Pancreas (tissue), 10 donors: ENCODE data around the gene HLA-A. TPM values are rescaled to one million over a fixed set of nuclear protein-coding genes. Genes with fewer than 3 reads are reported as not detected.

Experiments used
- ATAC-seq, 4 donors: fragments of 200-7000 bp; cut with Tn5 transposase; one replicate each; pipeline versions ENCODE4 v1.8.0 to v1.9.1; 2020; ENCODE audit warnings: mild to moderate bottlenecking in 4 of 4, moderate library complexity in 4 of 4
- DNase-seq, 6 donors: peaks; one replicate each; pipeline ENCODE4 v3.0.0-alpha.2; 2020
- FAIRE-seq: peaks from 2 replicates; lab custom pipeline; 2012; peaks lifted over from hg19 to GRCh38; lab: Jason Lieb, UNC
- H3K27ac ChIP-seq, 4 donors: fragments of 200-600 bp; sonication (generic); 1 replicate in 3 of 4; 2 replicates in 1 of 4; pipeline versions ENCODE4 v1.5.0 to v1.8.0; 2020
- H3K27me3 ChIP-seq, 4 donors: fragments of 200-600 bp; one replicate each; pipeline ENCODE4 v1.8.0; 2021
- H3K36me3 ChIP-seq, 3 donors: fragments of 200-600 bp; sonication (generic) in 1 of 3; one replicate each; pipeline versions ENCODE4 v1.5.0 to v1.8.0; 2020 to 2021
- H3K4me1 ChIP-seq, 3 donors: fragments of 200-600 bp; one replicate each; pipeline ENCODE4 v1.8.0; 2021
- H3K4me3 ChIP-seq, 4 donors: fragments of 200-600 bp; sonication (generic) in 2 of 4; one replicate each; pipeline versions ENCODE4 v1.5.0 to v1.8.0; 2020 to 2021
- H3K9me3 ChIP-seq, 4 donors: fragments of 200-600 bp; one replicate each; pipeline ENCODE4 v1.8.0; 2021
- WGBS, 2 donors: extraction: QIAGEN DNeasy Blood & Tissue Kit; methylation state at CpG; one replicate each; pipeline ENCODE4 v1.1.7; 2013; 5-methylcytosine and 5-hydroxymethylcytosine counted together
- intact Hi-C, 3 donors: fragments of 100-400 bp; cut with DNase I; formaldehyde crosslinking; loops; one replicate each; pipeline versions ENCODE4 v1.11.1 to v1.14.2; 2022
- polyA plus RNA-seq, 2 donors: library from polyadenylated mRNA; stranded (reverse); fragments of 200-250 nt; gene quantifications; one replicate each; pipeline ENCODE4 v1.2.3, GENCODE V29; 2013
- total RNA-seq, 6 donors: library from RNA; stranded (reverse); fragmentation: NEBNext Ultra II Directional in 4 of 6; extraction: Animal tissue kit (Norgen Biotek cat#: 25700) in 4 of 6; gene quantifications; one replicate each; pipeline versions ENCODE4 v1.2.1 to v1.2.4, GENCODE V29; 2021 to 2023
- TF ChIP-seq, protein P1 (sequence below), 4 donors: fragments of 200-600 bp; sonication (generic) in 3 of 4; IDR thresholded peaks; one replicate each; pipeline versions ENCODE4 v1.5.0 to v1.8.0; 2021; ENCODE audit warnings: antibody characterized with exemption in 4 of 4
- donor health status: healthy with polysubstance abuse.
- donor health status: DM: no; HTN: no; CAD: no; lungs with moderate emphysema.
- donor health status: DM: no; HTN: no; CAD: no.
- donor health status: control.
- donor health status: control.
- donor health status: Bipolar disorder and iron deficiency.
- donor health status: DM: yes; HTN: yes; CAD: no.
- donor health status: DM: no; HTN: no; CAD: no.
- donor health status: DM: no; HTN: no; CAD: no.
- donor health status: DM: yes; HTN: yes; CAD: no.

The HLA-A gene
- total and polyA plus RNA-seq, 8 donors, result 63.7 to 374 (median 153) TPM

DNA sequence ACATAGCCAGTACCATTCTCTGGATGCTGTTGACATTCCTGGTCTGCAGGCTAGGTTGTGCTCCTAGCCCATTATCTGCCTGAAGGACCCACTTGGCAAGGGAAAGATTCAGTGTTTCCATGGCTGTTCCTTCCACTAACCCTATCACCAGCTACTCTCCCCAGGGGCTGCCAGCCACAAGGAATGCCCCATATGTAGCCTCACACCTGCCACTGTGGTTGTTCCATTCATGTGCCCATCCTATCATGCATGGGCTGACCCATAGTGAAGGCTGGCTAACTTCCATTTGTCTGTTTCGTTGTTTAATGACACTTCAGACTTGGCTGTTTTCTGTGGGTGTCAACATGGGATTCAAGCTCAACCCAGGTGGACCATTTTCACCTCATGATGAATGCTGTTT lies 25.6 kb upstream of the HLA-A start:
- TF ChIP-seq, protein P1, sequence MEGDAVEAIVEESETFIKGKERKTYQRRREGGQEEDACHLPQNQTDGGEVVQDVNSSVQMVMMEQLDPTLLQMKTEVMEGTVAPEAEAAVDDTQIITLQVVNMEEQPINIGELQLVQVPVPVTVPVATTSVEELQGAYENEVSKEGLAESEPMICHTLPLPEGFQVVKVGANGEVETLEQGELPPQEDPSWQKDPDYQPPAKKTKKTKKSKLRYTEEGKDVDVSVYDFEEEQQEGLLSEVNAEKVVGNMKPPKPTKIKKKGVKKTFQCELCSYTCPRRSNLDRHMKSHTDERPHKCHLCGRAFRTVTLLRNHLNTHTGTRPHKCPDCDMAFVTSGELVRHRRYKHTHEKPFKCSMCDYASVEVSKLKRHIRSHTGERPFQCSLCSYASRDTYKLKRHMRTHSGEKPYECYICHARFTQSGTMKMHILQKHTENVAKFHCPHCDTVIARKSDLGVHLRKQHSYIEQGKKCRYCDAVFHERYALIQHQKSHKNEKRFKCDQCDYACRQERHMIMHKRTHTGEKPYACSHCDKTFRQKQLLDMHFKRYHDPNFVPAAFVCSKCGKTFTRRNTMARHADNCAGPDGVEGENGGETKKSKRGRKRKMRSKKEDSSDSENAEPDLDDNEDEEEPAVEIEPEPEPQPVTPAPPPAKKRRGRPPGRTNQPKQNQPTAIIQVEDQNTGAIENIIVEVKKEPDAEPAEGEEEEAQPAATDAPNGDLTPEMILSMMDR (IDR thresholded peaks at IDR 0.05), result no peak
- H3K27me3 ChIP-seq, result no peaks in the 10 kb centered on the region
- no peak overlapping the region for H3K27ac ChIP-seq
- H3K4me3 ChIP-seq, result no peak overlapping the region
- ATAC-seq (no peak), FAIRE-seq (no peak), DNase-seq (no peak)
- H3K4me1 ChIP-seq, result no peaks in the 10 kb centered on the region
- no peaks in the 10 kb centered on the region for H3K36me3 ChIP-seq
- intact Hi-C loops, result no loop called here
- WGBS, 2 donors, result 46 to 76% methylated on average over 1 of the region's 1 CpG
- H3K9me3 ChIP-seq, result no peaks in the 10 kb centered on the region

DNA sequence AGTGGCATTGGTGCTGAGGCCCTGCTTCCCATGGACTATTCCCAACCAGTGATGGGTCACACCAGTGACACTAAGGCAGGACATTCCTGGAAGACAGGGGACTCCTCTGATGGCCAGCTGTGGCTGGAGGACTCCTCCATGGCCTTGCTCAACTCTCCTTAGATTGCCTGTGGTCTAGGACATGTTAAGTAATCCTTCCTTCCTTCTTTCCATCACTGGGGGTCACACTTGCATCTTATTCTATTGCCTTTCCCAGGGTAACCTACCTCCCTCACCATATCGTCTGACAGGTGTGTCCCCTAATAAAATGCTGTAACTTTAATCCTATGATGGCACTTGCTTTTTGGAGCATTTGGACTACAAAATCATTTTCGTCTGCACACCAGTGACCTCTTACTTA lies 24.5 kb upstream of the HLA-A start:
- H3K4me3 ChIP-seq, result no peak overlapping the region
- H3K9me3 ChIP-seq, result no peaks in the 10 kb centered on the region
- 72 to 84% methylated on average over 2 of the region's 2 CpGs for WGBS, 2 donors
- H3K27me3 ChIP-seq, result no peaks in the 10 kb centered on the region
- FAIRE-seq, result no peak
- ATAC-seq, result no peak
- TF ChIP-seq, protein P1 (IDR thresholded peaks at IDR 0.05), result no peak
- DNase-seq, result no peak
- intact Hi-C loops, result no loop called here
- no peak overlapping the region for H3K27ac ChIP-seq
- H3K4me1 ChIP-seq, result no peaks in the 10 kb centered on the region
- H3K36me3 ChIP-seq, result no peaks in the 10 kb centered on the region

DNA sequence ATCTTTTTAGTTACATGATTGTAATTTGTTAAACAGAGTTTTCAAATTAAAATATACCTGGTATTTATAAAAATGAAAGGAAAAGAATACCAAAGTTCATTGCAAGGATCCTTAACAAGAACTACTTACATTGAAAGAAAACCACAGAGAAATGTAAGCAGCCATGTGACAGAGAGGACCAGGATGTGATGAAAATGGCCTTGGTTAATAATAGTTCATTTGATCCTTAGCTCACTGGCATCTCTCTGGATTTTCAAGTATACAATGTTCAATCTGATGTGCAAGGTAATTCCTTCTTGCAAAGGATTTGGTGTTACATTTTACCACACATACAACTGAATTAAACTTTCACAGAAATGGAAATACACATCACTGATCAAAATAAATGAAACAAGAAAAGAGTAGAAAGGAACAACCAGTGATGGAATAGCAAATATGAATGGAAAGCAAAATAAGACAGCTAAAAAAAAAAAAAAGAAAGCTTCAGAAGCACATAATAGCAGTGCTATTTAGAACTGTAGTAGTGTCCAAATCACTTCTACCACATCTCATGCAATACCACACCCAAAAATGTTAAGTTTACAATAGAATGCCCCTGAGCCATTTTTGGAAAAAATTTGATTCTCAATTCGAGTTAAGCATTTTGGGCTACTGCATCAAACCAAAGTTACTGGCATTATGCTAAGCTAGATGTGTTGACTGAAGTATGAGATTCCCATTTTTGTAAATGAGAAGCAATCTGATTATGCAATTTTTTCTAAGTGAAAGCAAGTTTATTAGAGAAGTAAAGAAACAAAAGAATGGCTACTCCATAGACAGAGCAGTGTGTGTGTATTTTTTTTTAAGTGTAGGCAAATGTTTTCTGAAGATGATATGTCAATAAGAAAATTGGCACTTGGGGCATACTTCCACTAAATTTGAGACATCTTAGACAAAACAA lies 22.6 kb upstream of the HLA-A start:
- WGBS, 2 donors, result 67 to 86% methylated on average over 1 of the region's 1 CpG
- H3K4me3 ChIP-seq, result no peak overlapping the region
- ATAC-seq (no peak), DNase-seq (no peak), FAIRE-seq (no peak)
- TF ChIP-seq, protein P1 (IDR thresholded peaks at IDR 0.05), result no peak
- H3K27ac ChIP-seq, result no peak overlapping the region
- H3K36me3 ChIP-seq, result no peaks in the 10 kb centered on the region
- intact Hi-C loops, result no loop called here
- no peaks in the 10 kb centered on the region for H3K4me1 ChIP-seq
- no peaks in the 10 kb centered on the region for H3K9me3 ChIP-seq
- H3K27me3 ChIP-seq, result no peaks in the 10 kb centered on the region

DNA sequence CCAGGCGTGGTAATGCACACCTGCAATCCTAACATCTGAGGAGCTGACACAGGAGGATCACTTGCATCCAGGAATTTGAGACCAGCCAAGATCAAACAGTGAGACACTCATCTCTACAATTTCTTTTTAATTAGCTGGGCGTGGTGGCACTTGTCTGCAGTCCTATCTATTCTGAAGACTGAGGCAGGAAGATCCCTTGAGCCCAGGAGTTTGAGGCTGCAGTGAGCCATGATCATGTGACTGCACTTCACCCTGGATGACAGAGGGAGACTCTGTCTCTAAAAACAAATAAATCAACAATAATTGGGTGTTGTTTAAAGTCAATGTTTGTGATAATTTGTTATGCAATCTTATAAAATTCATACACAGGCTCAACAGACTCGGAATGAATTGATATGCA lies 18.0 kb upstream of the HLA-A start:
- DNase-seq (no peak), ATAC-seq (no peak), FAIRE-seq (no peak)
- H3K4me1 ChIP-seq, result peaks cover 0 to 5% (median 4%) of the 10 kb centered on the region in 3 donors
- intact Hi-C loops, result no loop called here
- no peak overlapping the region for H3K4me3 ChIP-seq
- no peaks in the 10 kb centered on the region for H3K27me3 ChIP-seq
- 78 to 84% methylated on average over 2 to 3 of the region's 3 CpGs for WGBS, 2 donors
- H3K9me3 ChIP-seq, result no peaks in the 10 kb centered on the region
- TF ChIP-seq, protein P1 (IDR thresholded peaks at IDR 0.05), result no peak
- H3K27ac ChIP-seq, result no peak overlapping the region
- no peaks in the 10 kb centered on the region for H3K36me3 ChIP-seq

DNA sequence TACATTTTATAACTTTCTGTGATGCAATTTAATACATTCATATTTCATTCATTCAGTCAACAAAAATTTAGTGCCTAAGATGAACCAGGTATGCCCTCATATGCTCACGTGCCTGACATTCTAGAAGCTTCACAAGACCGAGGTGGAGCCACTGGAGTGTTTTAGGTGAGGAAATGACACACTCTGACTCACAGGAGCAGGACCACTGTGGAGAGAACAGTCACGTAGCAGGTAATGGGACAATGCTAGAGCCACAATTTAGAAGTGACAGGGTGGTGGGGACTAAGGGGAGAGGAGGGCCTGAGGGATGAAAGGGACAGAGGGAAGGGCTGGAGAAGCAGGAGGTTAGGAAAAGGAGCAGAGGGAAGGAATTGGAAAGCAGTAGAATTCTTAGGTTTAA lies 17.6 kb upstream of the HLA-A start:
- Histone ChIP-seq H3K27me3 (no peaks in the 10 kb centered on the region), H3K27ac (peak overlapping the region in 2 of 4 donors; percentile 52 to 97), H3K4me3 (no peak overlapping the region), H3K36me3 (no peaks in the 10 kb centered on the region), H3K9me3 (no peaks in the 10 kb centered on the region), H3K4me1 (peaks cover 0 to 5% (median 4%) of the 10 kb centered on the region in 3 donors)
- ATAC-seq (no peak), DNase-seq (no peak), FAIRE-seq (no peak)
- TF ChIP-seq, protein P1 (IDR thresholded peaks at IDR 0.05), result no peak
- intact Hi-C loops, result no loop called here
- 61 to 74% methylated on average over 3 of the region's 3 CpGs for WGBS, 2 donors
